ENCODE data around the gene UGT8.

DNA sequence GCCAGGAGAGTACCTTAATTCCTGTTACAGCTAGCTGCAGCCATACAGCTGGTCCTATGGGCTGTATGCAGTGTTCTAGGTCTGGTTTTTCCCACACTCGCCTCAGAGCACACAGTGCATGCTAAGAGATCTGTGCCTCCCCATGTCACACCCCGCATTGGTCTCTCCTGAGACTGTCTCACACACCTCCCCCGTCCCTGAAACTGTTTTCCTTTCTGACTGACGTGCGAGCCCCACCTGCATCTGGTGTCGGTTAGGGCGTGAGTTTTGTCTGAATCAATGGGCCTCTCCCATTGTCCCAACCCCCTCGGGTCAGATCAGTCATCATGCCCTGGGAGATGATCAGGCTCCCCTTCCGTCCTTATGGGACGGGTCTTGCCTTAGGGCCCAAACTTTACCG, 3.4 kb upstream of the UGT8 start:
- TF ChIP-seq CTCF (conservative IDR thresholded peaks at IDR 0.05; ENCODE audit: low read depth, low read length), result no peak
- TF ChIP-seq EZH2 (IDR thresholded peaks at IDR 0.05; ENCODE audit: borderline replicate concordance, low read depth, low read length, poor library complexity, severe bottlenecking), result no peak
